ENCODE data around the gene RSPO4. TPM values are rescaled to one million over a fixed set of nuclear protein-coding genes. Genes with fewer than 3 reads are reported as not detected.

RSPO4 gene
- total and polyA plus RNA-seq, 2 of the 13 experiments (the other 11 are each of a cell fraction or from before 2014, with no cell fraction given), result not detected

DNA sequence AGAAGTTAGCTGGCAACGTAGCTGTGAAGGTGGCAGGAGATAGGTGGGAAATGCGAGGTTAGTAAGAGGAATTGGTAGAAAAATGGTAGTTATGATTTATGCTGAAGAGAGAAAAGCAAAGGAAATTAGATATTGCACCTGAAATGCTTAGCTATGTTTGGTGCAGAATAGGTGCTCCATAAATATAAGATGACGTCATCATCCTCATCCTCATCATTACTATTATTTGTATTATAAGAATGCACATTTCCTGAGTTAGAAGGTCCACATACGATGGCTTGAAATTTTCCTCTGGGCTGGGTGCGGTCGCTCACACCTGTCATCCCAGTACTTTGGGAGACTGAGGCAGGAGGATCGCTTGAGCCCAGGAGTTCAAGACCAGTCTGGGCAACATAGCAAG, 46.5 kb downstream of the RSPO4 start:
- ATAC-seq, result no peak
- Histone ChIP-seq H3K4me3 (replicated peaks in 1 of 3; ENCODE audit: insufficient read depth in 1 of 3, low read depth in 2 of 3, low read length in 3 of 3) (no peak overlapping the region), H3K4me2 (ENCODE audit: low read depth, low read length) (no peak overlapping the region), H3K4me1 (ENCODE audit: insufficient read depth, low read length) (no peaks in the 10 kb centered on the region), H3K36me3 (replicated peaks in 1 of 2; ENCODE audit: control insufficient read depth in 1 of 2, insufficient read depth in 2 of 2, low read length in 2 of 2) (no peaks in the 10 kb centered on the region), H3K27me3 (ENCODE audit: control insufficient read depth in 1 of 2, insufficient read depth in 2 of 2, low read length in 2 of 2) (peaks cover 12 to 31% of the 10 kb centered on the region in 2 experiments), H3K9me3 (ENCODE audit: low read length) (no peaks in the 10 kb centered on the region), H2AFZ (ENCODE audit: low read length) (no peak overlapping the region), H4K20me1 (ENCODE audit: insufficient read depth, low read length) (no peaks in the 10 kb centered on the region), H3K9ac (ENCODE audit: insufficient read depth, low read depth, low read length) (no peak overlapping the region), H3K27ac (ENCODE audit: extremely low read length, insufficient read depth, low read length) (no peak overlapping the region), H3K79me2 (ENCODE audit: insufficient read depth, low read length) (no peaks in the 10 kb centered on the region)
- no peak for FAIRE-seq
- intact Hi-C loops (cut with micrococcal nuclease; ENCODE audit: unreplicated experiment), result loop anchor here (1.0 kb wide), 1 partner anchor 139 kb away; no protein-coding TSS in a partner anchor
- CTCF ChIA-PET (ENCODE audit: low intra/inter-chr PET ratio, low total read pairs), result interaction anchor here (1.4 to 6.5 kb wide), 2 partner anchors 139 to 194 kb away, joined by 6 to 185 read pairs; no protein-coding TSS in a partner anchor
- POLR2A ChIA-PET, result interaction anchor here (1.0 kb wide), 1 partner anchor 123 kb away, joined by 3 read pairs; no protein-coding TSS in a partner anchor
- no TSS peak for BruUV-seq (replicated peaks)
- TF ChIP-seq ZNF225 (CRISPR knock-in tag; IDR thresholded peaks at IDR 0.05) (no peak), ZSCAN21 (CRISPR knock-in tag; IDR thresholded peaks at IDR 0.05; ENCODE audit: borderline replicate concordance) (no peak), TP53 (CRISPR knock-in tag; conservative IDR thresholded peaks at IDR 0.05) (no peak), ATF7 (IDR thresholded peaks at IDR 0.05) (peak; percentile 100), ATF7 (CRISPR knock-in tag; IDR thresholded peaks at IDR 0.05) (no peak), ZNF749 (CRISPR knock-in tag; IDR thresholded peaks at IDR 0.05; ENCODE audit: borderline replicate concordance) (0 out of 2 replicates have a peak, but pooled peaks have one; percentile 11), ZNF564 (CRISPR knock-in tag; IDR thresholded peaks at IDR 0.05) (no peak), SNRNP70 (IDR thresholded peaks at IDR 0.05; ENCODE audit: low read depth, low read length) (no peak), SMARCC2 (IDR thresholded peaks at IDR 0.05) (no peak), CREB1 (IDR thresholded peaks at IDR 0.05) (peak; percentile 98), CREB1 (CRISPR knock-in tag; IDR thresholded peaks at IDR 0.05) (no peak), BORCS8-MEF2B (CRISPR knock-in tag; IDR thresholded peaks at IDR 0.05) (no peak), ZNF792 (CRISPR knock-in tag; IDR thresholded peaks at IDR 0.05) (no peak), SALL2 (CRISPR knock-in tag; IDR thresholded peaks at IDR 0.05) (no peak)
- TF ChIP-seq, protein P1, sequence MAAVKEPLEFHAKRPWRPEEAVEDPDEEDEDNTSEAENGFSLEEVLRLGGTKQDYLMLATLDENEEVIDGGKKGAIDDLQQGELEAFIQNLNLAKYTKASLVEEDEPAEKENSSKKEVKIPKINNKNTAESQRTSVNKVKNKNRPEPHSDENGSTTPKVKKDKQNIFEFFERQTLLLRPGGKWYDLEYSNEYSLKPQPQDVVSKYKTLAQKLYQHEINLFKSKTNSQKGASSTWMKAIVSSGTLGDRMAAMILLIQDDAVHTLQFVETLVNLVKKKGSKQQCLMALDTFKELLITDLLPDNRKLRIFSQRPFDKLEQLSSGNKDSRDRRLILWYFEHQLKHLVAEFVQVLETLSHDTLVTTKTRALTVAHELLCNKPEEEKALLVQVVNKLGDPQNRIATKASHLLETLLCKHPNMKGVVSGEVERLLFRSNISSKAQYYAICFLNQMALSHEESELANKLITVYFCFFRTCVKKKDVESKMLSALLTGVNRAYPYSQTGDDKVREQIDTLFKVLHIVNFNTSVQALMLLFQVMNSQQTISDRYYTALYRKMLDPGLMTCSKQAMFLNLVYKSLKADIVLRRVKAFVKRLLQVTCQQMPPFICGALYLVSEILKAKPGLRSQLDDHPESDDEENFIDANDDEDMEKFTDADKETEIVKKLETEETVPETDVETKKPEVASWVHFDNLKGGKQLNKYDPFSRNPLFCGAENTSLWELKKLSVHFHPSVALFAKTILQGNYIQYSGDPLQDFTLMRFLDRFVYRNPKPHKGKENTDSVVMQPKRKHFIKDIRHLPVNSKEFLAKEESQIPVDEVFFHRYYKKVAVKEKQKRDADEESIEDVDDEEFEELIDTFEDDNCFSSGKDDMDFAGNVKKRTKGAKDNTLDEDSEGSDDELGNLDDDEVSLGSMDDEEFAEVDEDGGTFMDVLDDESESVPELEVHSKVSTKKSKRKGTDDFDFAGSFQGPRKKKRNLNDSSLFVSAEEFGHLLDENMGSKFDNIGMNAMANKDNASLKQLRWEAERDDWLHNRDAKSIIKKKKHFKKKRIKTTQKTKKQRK (IDR thresholded peaks at IDR 0.05; ENCODE audit: low read length), result no peak
- TF ChIP-seq, protein P2, sequence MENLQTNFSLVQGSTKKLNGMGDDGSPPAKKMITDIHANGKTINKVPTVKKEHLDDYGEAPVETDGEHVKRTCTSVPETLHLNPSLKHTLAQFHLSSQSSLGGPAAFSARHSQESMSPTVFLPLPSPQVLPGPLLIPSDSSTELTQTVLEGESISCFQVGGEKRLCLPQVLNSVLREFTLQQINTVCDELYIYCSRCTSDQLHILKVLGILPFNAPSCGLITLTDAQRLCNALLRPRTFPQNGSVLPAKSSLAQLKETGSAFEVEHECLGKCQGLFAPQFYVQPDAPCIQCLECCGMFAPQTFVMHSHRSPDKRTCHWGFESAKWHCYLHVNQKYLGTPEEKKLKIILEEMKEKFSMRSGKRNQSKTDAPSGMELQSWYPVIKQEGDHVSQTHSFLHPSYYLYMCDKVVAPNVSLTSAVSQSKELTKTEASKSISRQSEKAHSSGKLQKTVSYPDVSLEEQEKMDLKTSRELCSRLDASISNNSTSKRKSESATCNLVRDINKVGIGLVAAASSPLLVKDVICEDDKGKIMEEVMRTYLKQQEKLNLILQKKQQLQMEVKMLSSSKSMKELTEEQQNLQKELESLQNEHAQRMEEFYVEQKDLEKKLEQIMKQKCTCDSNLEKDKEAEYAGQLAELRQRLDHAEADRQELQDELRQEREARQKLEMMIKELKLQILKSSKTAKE (CRISPR knock-in tag; IDR thresholded peaks at IDR 0.05; ENCODE audit: borderline replicate concordance), result no peak
- TF ChIP-seq, protein P3, sequence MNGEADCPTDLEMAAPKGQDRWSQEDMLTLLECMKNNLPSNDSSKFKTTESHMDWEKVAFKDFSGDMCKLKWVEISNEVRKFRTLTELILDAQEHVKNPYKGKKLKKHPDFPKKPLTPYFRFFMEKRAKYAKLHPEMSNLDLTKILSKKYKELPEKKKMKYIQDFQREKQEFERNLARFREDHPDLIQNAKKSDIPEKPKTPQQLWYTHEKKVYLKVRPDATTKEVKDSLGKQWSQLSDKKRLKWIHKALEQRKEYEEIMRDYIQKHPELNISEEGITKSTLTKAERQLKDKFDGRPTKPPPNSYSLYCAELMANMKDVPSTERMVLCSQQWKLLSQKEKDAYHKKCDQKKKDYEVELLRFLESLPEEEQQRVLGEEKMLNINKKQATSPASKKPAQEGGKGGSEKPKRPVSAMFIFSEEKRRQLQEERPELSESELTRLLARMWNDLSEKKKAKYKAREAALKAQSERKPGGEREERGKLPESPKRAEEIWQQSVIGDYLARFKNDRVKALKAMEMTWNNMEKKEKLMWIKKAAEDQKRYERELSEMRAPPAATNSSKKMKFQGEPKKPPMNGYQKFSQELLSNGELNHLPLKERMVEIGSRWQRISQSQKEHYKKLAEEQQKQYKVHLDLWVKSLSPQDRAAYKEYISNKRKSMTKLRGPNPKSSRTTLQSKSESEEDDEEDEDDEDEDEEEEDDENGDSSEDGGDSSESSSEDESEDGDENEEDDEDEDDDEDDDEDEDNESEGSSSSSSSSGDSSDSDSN (CRISPR knock-in tag; IDR thresholded peaks at IDR 0.05), result no peak
- in situ Hi-C loops (cut with HindIII; ENCODE audit: extremely low pct_ligation_motif_present, low pct_unique_long_range_greater_than_20kb), result loop anchor here (5.0 to 10.0 kb wide), 2 partner anchors 138 to 229 kb away; partner anchors contain the start of gene TMEM74B
- 36% methylated on average over 7 of the region's 7 CpGs for WGBS (ENCODE audit: low lambda C conversion rate)
- DNase-seq (ENCODE audit: low spot score), result no peak
